K562 (cell line): ENCODE measurements around the gene CCDC9. TPM values are rescaled to one million over a fixed set of nuclear protein-coding genes. Genes with fewer than 3 reads are reported as not detected.

Source experiments
- BMI1 ChIP-seq: fragments of 150-350 bp; IDR thresholded peaks from 2 replicates; pipeline ENCODE4 v1.6.1; 2014; ENCODE audit warnings: low read length
- ETV1 ChIP-seq: fragments of 450-650 bp; conservative IDR thresholded peaks from 2 replicates; pipeline ENCODE4 v1.6.1; 2016; ENCODE audit warnings: missing genetic modification characterization, control low read depth, low read depth, missing compliant biosample characterization
- FUS ChIP-seq: fragments of 200-400 bp; formaldehyde crosslinking; optimal IDR thresholded peaks from 2 replicates; pipeline ENCODE3; 2017; ENCODE audit warnings: low read depth, low read length
- GABPB2 ChIP-seq: fragments of 250-450 bp; sonication (Bioruptor Pico); conservative IDR thresholded peaks from 2 replicates; pipeline ENCODE4 v1.5.1; 2021; ENCODE audit warnings: mild to moderate bottlenecking
- HLTF ChIP-seq: fragments of 450-650 bp; IDR thresholded peaks from 2 replicates; pipeline ENCODE4 v1.6.1; 2016
- HNRNPUL1 ChIP-seq: fragments of 200-400 bp; formaldehyde crosslinking; IDR thresholded peaks from 2 replicates; pipeline ENCODE4 v1.6.1; 2017; ENCODE audit warnings: low read length
- KLF6 ChIP-seq: fragments of 250-450 bp; sonication (Bioruptor Pico); IDR thresholded peaks from 2 replicates; pipeline ENCODE4 v1.4.0; 2020; ENCODE audit warnings: mild to moderate bottlenecking, moderate library complexity, borderline replicate concordance
- MLX ChIP-seq, 2 experiments: fragments of 450-650 bp in 1 of 2; sonication (generic) in 1 of 2; formaldehyde crosslinking; conservative IDR thresholded peaks; 2 replicates each; pipeline versions ENCODE4 v1.4.0 to v1.8.1; 2020 to 2022; ENCODE audit warnings: mild to moderate bottlenecking in 1 of 2, missing genetic modification reagents in 1 of 2
- MXD1 ChIP-seq: fragments of 250-450 bp; sonication (Bioruptor Pico); IDR thresholded peaks from 2 replicates; pipeline ENCODE4 v1.8.0; 2021; ENCODE audit warnings: borderline replicate concordance, mild to moderate bottlenecking, moderate library complexity; ENCODE audit not compliant: poor library complexity, severe bottlenecking
- PTBP1 ChIP-seq: fragments of 200-400 bp; formaldehyde crosslinking; IDR thresholded peaks from 2 replicates; pipeline ENCODE4 v1.6.1; 2017; ENCODE audit warnings: low read depth, low read length
- THAP7 ChIP-seq: fragments of 250-450 bp; sonication (Bioruptor Pico); IDR thresholded peaks from 2 replicates; pipeline ENCODE4 v1.5.0; 2021
- USF2 ChIP-seq: sonication (generic); formaldehyde crosslinking; IDR thresholded peaks from 2 replicates; pipeline ENCODE4 v1.5.0; 2020; ENCODE audit warnings: missing genetic modification reagents
- ZNF121 ChIP-seq: sonication (generic); formaldehyde crosslinking; conservative IDR thresholded peaks from 2 replicates; pipeline ENCODE4 v1.8.0; 2022; ENCODE audit warnings: missing genetic modification reagents
- polyA plus RNA-seq, 8 experiments: library from polyadenylated mRNA; depleted of rRNA in 4 of 8; stranded (reverse) in 5 of 8; unstranded in 3 of 8; fragments of >200 nt; fragmentation: Nextera tagmentation in 2 of 8; fragmentation: Illumina TruSeq in 1 of 8; extraction: Ambion mirVana in 2 of 8; extraction: Trizol in 1 of 8; gene quantifications; 2 replicates each; pipeline versions ENCODE4 v1.2.1 to v1.2.3, GENCODE V29; 2011 to 2014; ENCODE audit warnings: inconsistent platforms in 1 of 8, missing spikeins in 1 of 8
- total RNA-seq, 7 experiments: library from RNA; depleted of rRNA in 6 of 7; stranded (reverse); fragments of >200 nt in 6 of 7; fragmentation: Illumina TruSeq in 2 of 7; extraction: Trizol in 2 of 7; gene quantifications; 2 replicates each; pipeline versions ENCODE4 v1.2.1 to v1.2.3, GENCODE V29; 2011 to 2021; ENCODE audit warnings: low replicate concordance in 1 of 7
- TF ChIP-seq, protein P1 (sequence below): fragments of 450-650 bp; formaldehyde crosslinking; conservative IDR thresholded peaks from 2 replicates; pipeline ENCODE4 v1.4.0; 2022; ENCODE audit warnings: mild to moderate bottlenecking, missing genetic modification characterization
- TF ChIP-seq, protein P2 (sequence below): fragments of 450-650 bp; IDR thresholded peaks from 2 replicates; pipeline ENCODE4 v1.6.1; 2016; ENCODE audit warnings: low read depth

Gene CCDC9
- total and polyA plus RNA-seq, 9 of the 15 experiments (the other 6 are each of a cell fraction or from before 2014, with no cell fraction given): 0.23 to 38.6 (median 8.4) TPM

DNA sequence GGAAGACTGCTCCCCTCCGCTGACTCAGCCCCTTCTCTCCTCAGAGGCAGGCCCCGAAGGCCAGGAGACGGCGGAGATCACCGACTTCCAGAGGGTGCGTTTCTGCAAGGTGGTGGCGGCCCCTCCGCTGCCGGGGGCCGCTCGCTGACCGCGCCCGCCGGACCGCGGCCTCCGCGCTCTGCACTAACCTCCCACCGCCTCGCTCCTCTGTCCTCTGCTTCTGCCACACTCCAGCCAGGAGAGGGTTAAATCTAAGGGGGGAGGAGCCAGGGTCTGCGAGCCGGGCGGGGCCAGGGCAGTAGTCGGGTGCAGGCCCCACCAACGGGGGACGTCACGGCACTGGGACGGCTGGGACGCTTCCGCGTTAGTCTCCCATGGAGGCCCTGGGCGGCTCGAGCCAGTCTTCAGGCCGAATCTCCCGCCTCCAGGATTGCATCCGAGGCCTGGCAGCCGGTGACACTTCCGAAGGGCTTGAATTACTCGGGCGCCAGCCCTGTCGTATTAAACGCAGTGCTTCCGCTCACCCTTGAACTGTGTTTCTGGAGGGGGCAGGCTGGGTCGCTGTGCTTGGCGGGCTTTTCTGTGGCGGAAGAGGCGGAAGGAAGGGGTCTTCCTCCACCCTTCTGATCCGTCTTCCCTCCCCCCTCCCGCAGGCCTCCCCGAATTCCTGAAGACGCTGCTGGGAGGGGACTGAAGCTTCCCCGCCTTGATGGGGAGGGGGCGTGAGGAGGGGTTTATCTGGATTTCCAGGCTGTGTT, 17.2 kb downstream of the CCDC9 start (continued):
- TF ChIP-seq USF2 (CRISPR knock-in tag): no peak
- peak; percentile 45; the same call in 1 of the 2 replicates for TF ChIP-seq HLTF
- peak; percentile 73 for TF ChIP-seq FUS
- TF ChIP-seq GABPB2 (CRISPR knock-in tag): no peak
- TF ChIP-seq KLF6 (CRISPR knock-in tag): 0 out of 2 replicates have a peak, but pooled peaks have one; percentile 40
- TF ChIP-seq ETV1: peak; percentile 50; the same call in 1 of the 2 replicates
- 0 out of 2 replicates have a peak, but pooled peaks have one; percentile 16 for TF ChIP-seq PTBP1
- no peak for TF ChIP-seq HNRNPUL1
- no peak for TF ChIP-seq MLX (CRISPR knock-in tag; conservative IDR thresholded peaks at IDR 0.05)
- TF ChIP-seq ZNF121 (CRISPR knock-in tag): no peak
- TF ChIP-seq MXD1 (CRISPR knock-in tag): no peak
- TF ChIP-seq, protein P1, sequence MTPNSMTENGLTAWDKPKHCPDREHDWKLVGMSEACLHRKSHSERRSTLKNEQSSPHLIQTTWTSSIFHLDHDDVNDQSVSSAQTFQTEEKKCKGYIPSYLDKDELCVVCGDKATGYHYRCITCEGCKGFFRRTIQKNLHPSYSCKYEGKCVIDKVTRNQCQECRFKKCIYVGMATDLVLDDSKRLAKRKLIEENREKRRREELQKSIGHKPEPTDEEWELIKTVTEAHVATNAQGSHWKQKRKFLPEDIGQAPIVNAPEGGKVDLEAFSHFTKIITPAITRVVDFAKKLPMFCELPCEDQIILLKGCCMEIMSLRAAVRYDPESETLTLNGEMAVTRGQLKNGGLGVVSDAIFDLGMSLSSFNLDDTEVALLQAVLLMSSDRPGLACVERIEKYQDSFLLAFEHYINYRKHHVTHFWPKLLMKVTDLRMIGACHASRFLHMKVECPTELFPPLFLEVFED (CRISPR knock-in tag): peak; percentile 23; the same call in 1 of the 2 replicates
- TF ChIP-seq, protein P2, sequence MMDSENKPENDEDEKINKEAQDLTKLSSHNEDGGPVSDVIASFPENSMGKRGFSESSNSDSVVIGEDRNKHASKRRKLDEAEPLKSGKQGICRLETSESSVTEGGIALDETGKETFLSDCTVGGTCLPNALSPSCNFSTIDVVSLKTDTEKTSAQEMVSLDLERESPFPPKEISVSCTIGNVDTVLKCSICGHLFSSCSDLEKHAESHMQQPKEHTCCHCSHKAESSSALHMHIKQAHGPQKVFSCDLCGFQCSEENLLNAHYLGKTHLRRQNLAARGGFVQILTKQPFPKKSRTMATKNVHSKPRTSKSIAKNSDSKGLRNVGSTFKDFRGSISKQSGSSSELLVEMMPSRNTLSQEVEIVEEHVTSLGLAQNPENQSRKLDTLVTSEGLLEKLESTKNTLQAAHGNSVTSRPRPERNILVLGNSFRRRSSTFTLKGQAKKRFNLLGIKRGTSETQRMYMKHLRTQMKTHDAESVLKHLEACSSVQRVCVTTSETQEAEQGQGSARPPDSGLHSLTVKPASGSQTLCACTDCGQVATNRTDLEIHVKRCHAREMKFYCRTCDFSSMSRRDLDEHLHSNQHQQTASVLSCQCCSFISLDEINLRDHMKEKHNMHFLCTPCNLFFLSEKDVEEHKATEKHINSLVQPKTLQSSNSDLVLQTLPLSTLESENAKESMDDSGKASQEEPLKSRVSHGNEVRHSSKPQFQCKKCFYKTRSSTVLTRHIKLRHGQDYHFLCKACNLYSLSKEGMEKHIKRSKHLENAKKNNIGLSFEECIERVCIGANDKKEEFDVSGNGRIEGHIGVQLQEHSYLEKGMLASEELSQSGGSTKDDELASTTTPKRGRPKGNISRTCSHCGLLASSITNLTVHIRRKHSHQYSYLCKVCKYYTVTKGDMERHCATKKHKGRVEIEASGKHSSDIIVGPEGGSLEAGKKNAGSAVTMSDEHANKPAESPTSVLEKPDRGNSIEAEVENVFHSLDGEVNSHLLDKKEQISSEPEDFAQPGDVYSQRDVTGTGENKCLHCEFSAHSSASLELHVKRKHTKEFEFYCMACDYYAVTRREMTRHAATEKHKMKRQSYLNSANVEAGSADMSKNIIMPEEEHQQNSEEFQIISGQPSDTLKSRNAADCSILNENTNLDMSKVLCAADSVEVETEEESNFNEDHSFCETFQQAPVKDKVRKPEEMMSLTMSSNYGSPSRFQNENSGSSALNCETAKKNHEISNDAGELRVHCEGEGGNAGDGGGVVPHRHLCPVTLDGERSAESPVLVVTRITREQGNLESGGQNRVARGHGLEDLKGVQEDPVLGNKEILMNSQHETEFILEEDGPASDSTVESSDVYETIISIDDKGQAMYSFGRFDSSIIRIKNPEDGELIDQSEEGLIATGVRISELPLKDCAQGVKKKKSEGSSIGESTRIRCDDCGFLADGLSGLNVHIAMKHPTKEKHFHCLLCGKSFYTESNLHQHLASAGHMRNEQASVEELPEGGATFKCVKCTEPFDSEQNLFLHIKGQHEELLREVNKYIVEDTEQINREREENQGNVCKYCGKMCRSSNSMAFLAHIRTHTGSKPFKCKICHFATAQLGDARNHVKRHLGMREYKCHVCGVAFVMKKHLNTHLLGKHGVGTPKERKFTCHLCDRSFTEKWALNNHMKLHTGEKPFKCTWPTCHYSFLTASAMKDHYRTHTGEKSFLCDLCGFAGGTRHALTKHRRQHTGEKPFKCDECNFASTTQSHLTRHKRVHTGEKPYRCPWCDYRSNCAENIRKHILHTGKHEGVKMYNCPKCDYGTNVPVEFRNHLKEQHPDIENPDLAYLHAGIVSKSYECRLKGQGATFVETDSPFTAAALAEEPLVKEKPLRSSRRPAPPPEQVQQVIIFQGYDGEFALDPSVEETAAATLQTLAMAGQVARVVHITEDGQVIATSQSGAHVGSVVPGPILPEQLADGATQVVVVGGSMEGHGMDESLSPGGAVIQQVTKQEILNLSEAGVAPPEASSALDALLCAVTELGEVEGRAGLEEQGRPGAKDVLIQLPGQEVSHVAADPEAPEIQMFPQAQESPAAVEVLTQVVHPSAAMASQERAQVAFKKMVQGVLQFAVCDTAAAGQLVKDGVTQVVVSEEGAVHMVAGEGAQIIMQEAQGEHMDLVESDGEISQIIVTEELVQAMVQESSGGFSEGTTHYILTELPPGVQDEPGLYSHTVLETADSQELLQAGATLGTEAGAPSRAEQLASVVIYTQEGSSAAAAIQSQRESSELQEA: no peak
- no peak for TF ChIP-seq BMI1
- no peak for TF ChIP-seq THAP7 (CRISPR knock-in tag)
